Measurements from ENCODE around the gene PTPN13.

The PTPN13 gene

DNA sequence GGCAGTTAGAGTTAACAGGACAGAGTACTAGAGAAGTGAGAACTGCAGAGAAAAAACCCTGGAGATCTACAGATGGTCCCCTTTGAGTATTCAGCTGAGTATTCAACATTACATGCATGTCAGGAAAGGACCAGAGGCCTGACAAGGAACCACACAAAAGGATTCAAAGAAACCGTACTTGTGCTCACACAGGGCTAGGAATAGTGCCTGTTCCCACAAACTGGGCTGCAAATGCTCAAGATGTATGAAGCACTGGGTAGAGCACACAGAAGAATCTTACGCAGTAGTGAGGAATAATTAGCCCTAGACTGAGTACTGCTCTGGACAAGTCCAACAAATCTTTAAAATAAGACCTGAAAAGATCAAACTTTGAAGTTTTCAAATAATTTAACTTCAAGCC, 17.6 kb downstream of the PTPN13 start:
- CTCF ChIA-PET, result no interaction called here
- TF ChIP-seq SP3 (tag by site-specific recombination; IDR thresholded peaks at IDR 0.05) (no peak), ZNF311 (tag by site-specific recombination; IDR thresholded peaks at IDR 0.05; ENCODE audit: borderline replicate concordance) (no peak), RBAK (tag by site-specific recombination; IDR thresholded peaks at IDR 0.05) (no peak), ZNF660 (tag by site-specific recombination; IDR thresholded peaks at IDR 0.05) (no peak), ZNF600 (tag by site-specific recombination; IDR thresholded peaks at IDR 0.05) (no peak), ZNF24 (tag by site-specific recombination; IDR thresholded peaks at IDR 0.05) (no peak), ZBTB48 (tag by site-specific recombination; IDR thresholded peaks at IDR 0.05) (no peak), ZNF654 (tag by site-specific recombination; IDR thresholded peaks at IDR 0.05; ENCODE audit: low read depth) (no peak), ZBTB21 (tag by site-specific recombination; IDR thresholded peaks at IDR 0.05) (no peak), BCL11B (tag by site-specific recombination; IDR thresholded peaks at IDR 0.05; ENCODE audit: low read depth) (no peak)
- TF ChIP-seq, protein P1, sequence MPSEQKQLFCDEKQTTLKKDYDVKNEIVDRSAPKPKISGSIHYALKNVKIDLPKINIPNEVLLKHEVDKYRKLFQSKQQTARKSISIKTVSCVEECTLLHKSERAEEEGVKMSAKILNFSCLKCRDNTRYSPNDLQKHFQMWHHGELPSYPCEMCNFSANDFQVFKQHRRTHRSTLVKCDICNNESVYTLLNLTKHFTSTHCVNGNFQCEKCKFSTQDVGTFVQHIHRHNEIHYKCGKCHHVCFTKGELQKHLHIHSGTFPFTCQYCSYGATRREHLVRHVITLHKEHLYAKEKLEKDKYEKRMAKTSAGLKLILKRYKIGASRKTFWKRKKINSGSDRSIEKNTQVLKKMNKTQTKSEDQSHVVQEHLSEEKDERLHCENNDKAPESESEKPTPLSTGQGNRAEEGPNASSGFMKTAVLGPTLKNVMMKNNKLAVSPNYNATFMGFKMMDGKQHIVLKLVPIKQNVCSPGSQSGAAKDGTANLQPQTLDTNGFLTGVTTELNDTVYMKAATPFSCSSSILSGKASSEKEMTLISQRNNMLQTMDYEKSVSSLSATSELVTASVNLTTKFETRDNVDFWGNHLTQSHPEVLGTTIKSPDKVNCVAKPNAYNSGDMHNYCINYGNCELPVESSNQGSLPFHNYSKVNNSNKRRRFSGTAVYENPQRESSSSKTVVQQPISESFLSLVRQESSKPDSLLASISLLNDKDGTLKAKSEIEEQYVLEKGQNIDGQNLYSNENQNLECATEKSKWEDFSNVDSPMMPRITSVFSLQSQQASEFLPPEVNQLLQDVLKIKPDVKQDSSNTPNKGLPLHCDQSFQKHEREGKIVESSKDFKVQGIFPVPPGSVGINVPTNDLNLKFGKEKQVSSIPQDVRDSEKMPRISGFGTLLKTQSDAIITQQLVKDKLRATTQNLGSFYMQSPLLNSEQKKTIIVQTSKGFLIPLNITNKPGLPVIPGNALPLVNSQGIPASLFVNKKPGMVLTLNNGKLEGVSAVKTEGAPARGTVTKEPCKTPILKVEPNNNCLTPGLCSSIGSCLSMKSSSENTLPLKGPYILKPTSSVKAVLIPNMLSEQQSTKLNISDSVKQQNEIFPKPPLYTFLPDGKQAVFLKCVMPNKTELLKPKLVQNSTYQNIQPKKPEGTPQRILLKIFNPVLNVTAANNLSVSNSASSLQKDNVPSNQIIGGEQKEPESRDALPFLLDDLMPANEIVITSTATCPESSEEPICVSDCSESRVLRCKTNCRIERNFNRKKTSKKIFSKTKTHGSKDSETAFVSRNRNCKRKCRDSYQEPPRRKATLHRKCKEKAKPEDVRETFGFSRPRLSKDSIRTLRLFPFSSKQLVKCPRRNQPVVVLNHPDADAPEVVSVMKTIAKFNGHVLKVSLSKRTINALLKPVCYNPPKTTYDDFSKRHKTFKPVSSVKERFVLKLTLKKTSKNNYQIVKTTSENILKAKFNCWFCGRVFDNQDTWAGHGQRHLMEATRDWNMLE (tag by site-specific recombination; conservative IDR thresholded peaks at IDR 0.05; ENCODE audit: low read depth), result no peak
- Histone ChIP-seq H3K36me3 (ENCODE audit: control insufficient read depth in 2 of 2, insufficient read depth in 1 of 2, low read length in 2 of 2) (no peaks in the 10 kb centered on the region), H3K4me1 (ENCODE audit: control insufficient read depth, insufficient read depth, low read length) (no peaks in the 10 kb centered on the region), H3K4me3 (ENCODE audit: low read depth, low read length) (no peak overlapping the region), H3K27ac (ENCODE audit: extremely low read depth, low read depth, low read length) (no peak overlapping the region), H3K9me3 (ENCODE audit: control insufficient read depth, insufficient read depth, low read depth, low read length) (no peaks in the 10 kb centered on the region)
- POLR2A ChIA-PET, result no interaction called here

DNA sequence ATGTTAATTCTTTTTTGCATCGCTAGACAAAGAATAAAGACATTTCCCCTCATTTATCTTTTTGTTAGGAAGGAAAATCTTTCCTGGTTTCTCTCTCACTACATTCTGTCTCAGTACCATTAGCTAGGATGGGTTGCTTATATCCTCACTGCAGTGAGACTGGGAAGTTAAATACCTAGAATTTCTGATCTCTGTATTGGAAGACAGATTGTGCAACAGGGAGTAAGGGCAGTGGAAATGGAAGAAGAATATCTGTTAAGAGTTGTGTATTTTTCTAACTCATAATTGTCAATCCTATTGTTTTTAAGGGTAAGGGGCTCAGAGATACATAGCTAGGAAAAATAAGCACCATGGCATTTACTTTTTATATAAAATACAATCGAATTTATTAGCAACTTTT, 19.6 kb downstream of the PTPN13 start:
- H3K36me3 ChIP-seq (ENCODE audit: control insufficient read depth in 2 of 2, insufficient read depth in 1 of 2, low read length in 2 of 2), result no peaks in the 10 kb centered on the region
- no peaks in the 10 kb centered on the region for H3K4me1 ChIP-seq (ENCODE audit: control insufficient read depth, insufficient read depth, low read length)
- POLR2A ChIA-PET, result interaction anchor here (0.7 kb wide), 1 partner anchor 167 kb away, joined by 3 read pairs; no protein-coding TSS in a partner anchor
- H3K4me3 ChIP-seq (ENCODE audit: low read depth, low read length), result no peak overlapping the region
- no peaks in the 10 kb centered on the region for H3K9me3 ChIP-seq (ENCODE audit: control insufficient read depth, insufficient read depth, low read depth, low read length)
- CTCF ChIA-PET, result interaction anchor here (0.6 to 0.7 kb wide), 3 partner anchors 10 to 61 kb away, joined by 3 to 5 read pairs (median 4); partner anchors contain the start of gene PTPN13
- H3K27ac ChIP-seq (ENCODE audit: extremely low read depth, low read depth, low read length), result no peak overlapping the region
- TF ChIP-seq ZNF747 (tag by site-specific recombination; IDR thresholded peaks at IDR 0.05), result no peak
- TF ChIP-seq ZNF341 (tag by site-specific recombination; IDR thresholded peaks at IDR 0.05; ENCODE audit: low read depth), result no peak
- no peak for TF ChIP-seq ZNF791 (tag by site-specific recombination; IDR thresholded peaks at IDR 0.05)
- no peak for TF ChIP-seq ZNF121 (tag by site-specific recombination; IDR thresholded peaks at IDR 0.05)
- TF ChIP-seq SETDB1 (IDR thresholded peaks at IDR 0.05; ENCODE audit: insufficient read length, low read length), result no peak
- no peak for TF ChIP-seq GLIS2 (tag by site-specific recombination; IDR thresholded peaks at IDR 0.05)
- TF ChIP-seq, protein P2, sequence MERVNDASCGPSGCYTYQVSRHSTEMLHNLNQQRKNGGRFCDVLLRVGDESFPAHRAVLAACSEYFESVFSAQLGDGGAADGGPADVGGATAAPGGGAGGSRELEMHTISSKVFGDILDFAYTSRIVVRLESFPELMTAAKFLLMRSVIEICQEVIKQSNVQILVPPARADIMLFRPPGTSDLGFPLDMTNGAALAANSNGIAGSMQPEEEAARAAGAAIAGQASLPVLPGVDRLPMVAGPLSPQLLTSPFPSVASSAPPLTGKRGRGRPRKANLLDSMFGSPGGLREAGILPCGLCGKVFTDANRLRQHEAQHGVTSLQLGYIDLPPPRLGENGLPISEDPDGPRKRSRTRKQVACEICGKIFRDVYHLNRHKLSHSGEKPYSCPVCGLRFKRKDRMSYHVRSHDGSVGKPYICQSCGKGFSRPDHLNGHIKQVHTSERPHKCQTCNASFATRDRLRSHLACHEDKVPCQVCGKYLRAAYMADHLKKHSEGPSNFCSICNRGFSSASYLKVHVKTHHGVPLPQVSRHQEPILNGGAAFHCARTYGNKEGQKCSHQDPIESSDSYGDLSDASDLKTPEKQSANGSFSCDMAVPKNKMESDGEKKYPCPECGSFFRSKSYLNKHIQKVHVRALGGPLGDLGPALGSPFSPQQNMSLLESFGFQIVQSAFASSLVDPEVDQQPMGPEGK (tag by site-specific recombination; IDR thresholded peaks at IDR 0.05), result no peak
- no peak for TF ChIP-seq ZNF777 (tag by site-specific recombination; IDR thresholded peaks at IDR 0.05; ENCODE audit: borderline replicate concordance)
- no peak for TF ChIP-seq ZNF585B (tag by site-specific recombination; IDR thresholded peaks at IDR 0.05)
- no peak for TF ChIP-seq ZNF138 (tag by site-specific recombination; IDR thresholded peaks at IDR 0.05; ENCODE audit: borderline replicate concordance)
- TF ChIP-seq ZNF701 (tag by site-specific recombination; IDR thresholded peaks at IDR 0.05), result no peak
- TF ChIP-seq ZNF248 (tag by site-specific recombination; IDR thresholded peaks at IDR 0.05), result no peak
- TF ChIP-seq, protein P3, sequence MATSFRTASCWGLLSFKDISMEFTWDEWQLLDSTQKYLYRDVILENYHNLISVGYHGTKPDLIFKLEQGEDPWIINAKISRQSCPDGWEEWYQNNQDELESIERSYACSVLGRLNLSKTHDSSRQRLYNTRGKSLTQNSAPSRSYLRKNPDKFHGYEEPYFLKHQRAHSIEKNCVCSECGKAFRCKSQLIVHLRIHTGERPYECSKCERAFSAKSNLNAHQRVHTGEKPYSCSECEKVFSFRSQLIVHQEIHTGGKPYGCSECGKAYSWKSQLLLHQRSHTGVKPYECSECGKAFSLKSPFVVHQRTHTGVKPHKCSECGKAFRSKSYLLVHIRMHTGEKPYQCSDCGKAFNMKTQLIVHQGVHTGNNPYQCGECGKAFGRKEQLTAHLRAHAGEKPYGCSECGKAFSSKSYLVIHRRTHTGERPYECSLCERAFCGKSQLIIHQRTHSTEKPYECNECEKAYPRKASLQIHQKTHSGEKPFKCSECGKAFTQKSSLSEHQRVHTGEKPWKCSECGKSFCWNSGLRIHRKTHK (tag by site-specific recombination; IDR thresholded peaks at IDR 0.05), result no peak
- no peak for TF ChIP-seq ZNF596 (tag by site-specific recombination; IDR thresholded peaks at IDR 0.05)
- no peak for TF ChIP-seq HOXD13 (CRISPR knock-in tag; IDR thresholded peaks at IDR 0.05; ENCODE audit: borderline replicate concordance)
- no peak for TF ChIP-seq HOXA7 (CRISPR knock-in tag; IDR thresholded peaks at IDR 0.05; ENCODE audit: borderline replicate concordance)
- TF ChIP-seq, protein P4, sequence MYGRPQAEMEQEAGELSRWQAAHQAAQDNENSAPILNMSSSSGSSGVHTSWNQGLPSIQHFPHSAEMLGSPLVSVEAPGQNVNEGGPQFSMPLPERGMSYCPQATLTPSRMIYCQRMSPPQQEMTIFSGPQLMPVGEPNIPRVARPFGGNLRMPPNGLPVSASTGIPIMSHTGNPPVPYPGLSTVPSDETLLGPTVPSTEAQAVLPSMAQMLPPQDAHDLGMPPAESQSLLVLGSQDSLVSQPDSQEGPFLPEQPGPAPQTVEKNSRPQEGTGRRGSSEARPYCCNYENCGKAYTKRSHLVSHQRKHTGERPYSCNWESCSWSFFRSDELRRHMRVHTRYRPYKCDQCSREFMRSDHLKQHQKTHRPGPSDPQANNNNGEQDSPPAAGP (tag by site-specific recombination; IDR thresholded peaks at IDR 0.05), result no peak
- no peak for TF ChIP-seq SP2 (tag by site-specific recombination; IDR thresholded peaks at IDR 0.05)
